Inferior parietal cortex (tissue), 1 donor: ENCODE data around the gene MRAS.
"Not testable (repeated sequence)": the region's sequence is repeated elsewhere in the genome, so short reads cannot be mapped to it uniquely, and the experiment has no call there.

Experiments used
- DNase-seq: peaks from one replicate; pipeline ENCODE4 v3.0.0-alpha.2; 2016; ENCODE audit errors: extremely low spot score

Gene MRAS

DNA sequence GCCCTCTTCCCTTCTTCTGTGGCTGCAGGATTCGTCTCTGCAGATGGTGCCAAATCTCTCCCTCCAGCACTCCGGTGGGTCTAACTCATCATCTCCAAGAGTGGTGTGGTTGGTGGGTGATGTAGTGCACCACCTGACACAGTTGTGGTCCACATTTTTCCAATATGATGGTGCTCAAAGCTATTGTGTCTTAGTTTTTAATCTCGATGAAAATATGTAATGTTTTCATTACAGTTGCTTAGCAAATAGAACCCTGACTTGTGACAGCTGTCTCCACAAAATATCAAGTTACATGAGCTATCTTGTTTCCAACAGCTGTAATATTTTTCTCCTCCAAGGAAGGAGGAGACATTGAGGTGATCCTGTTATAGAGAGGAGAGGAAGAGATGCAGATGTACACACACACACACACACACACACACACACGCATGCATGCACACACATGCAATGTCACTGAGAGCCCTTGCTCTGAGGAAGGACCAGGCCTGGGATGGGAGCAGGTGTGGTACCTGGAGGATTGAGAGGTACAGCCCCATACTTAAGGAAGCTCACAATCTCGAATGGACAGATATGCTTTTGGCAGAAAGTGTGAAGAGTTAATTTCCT is 70.3 kb downstream of the MRAS start:
- DNase-seq, result no peak

DNA sequence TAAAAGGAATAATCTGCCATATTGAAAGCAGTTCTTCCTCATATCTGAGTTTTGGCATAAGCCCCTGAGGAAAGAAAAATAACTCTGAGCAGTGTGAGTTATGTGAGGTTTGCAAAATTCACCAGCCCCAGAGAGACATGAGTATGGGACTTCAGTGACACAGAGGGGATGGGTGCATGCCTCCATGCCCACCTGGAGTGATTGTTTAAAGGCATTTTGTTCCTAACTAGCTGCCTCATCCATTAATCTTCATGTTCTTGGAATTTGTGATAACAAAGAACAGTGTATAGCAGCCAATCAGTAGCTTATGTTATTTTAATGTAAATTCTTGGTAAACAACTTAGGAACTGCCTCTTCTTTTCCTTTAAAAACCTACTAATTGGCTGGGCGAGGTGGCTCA is 74.9 kb downstream of the MRAS start:
- DNase-seq, result no peak

- DNase-seq, result no peak
These were observed 75.9 kb downstream of the MRAS start for GRCh38 chr3:138424323-138424722.

DNA sequence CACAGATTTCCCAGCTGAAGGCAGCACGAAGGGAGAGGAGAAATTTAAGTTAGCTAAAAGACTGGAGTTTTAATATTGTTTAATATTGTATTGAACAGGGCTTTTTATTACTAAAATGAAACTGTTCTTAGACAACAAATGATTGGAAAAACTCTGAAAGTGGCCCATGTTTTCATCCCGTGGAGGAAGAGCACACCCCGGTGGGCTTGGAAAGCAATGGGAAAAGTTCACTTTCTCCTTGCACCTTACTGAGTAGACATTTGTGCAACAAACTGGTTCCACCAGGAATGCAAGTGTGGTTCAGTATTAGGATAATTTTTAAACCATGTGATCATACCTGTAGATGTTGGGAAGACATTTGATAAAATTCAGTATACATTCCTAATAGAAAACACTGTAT is 77.8 kb downstream of the MRAS start:
- peak; percentile 27 for DNase-seq

GRCh38 chr3:138426754-138427153 is 78.4 kb downstream of the MRAS start:
- not testable (repeated sequence) for DNase-seq

- DNase-seq, result no peak
These were observed 81.3 kb downstream of the MRAS start for GRCh38 chr3:138429665-138430064.

GRCh38 chr3:138432576-138433240 is 84.3 kb downstream of the MRAS start:
- no peak for DNase-seq

DNA sequence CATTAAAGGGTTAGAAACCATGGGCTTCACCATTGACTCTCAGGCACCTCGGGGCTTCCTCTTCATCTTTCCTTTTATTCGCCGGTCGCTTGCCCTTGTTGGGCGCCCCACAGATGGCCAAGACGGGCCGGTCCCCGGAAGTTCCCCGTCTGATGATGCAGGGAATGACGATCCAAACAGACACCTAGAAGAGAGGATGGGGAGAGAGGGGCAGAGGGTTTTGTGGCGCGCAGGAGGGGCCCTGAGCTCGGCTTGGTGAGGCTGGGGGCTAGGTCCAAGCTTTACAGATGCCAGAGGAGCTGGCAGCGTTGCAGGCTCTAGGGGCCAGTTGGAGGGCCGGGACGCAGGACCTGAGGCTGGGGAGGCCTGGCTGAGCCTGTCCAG is 85.5 kb downstream of the MRAS start:
- DNase-seq, result no peak

DNA sequence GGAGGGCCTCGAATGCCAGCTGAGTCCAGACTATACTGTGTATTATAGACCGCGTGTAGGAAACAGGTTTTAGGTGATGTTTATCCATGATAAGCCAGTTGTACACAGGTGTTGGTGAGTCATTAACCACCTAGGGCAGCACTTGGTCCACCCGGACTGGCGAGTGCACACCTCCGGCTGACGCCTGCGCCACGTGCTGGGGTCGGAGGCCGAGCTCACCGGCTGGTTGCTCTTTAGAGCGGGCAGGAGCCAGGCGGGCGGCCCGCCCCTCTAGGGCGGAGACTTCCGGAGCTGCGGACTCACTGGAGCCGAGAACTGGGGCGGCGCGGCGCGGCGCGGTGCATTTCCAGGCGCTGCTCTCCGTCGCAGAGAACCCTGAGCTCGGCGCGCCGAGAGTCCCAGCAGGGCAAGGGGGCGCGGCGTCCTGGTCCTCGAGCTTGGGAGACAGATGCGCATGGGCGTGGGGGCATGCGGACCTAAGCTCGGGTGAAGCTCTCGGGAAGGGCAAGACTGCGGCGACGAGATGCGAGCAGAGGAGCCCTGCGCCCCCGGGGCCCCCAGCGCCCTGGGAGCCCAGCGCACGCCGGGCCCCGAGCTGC is 86.0 kb downstream of the MRAS start, which contains the start of gene ESYT3:
ESYT3 (plus strand) TSS at position 341 of the 599 bp plus-strand sequence; CDS start at position 524, 183 bp downstream.
- DNase-seq, result peak; percentile 34

DNA sequence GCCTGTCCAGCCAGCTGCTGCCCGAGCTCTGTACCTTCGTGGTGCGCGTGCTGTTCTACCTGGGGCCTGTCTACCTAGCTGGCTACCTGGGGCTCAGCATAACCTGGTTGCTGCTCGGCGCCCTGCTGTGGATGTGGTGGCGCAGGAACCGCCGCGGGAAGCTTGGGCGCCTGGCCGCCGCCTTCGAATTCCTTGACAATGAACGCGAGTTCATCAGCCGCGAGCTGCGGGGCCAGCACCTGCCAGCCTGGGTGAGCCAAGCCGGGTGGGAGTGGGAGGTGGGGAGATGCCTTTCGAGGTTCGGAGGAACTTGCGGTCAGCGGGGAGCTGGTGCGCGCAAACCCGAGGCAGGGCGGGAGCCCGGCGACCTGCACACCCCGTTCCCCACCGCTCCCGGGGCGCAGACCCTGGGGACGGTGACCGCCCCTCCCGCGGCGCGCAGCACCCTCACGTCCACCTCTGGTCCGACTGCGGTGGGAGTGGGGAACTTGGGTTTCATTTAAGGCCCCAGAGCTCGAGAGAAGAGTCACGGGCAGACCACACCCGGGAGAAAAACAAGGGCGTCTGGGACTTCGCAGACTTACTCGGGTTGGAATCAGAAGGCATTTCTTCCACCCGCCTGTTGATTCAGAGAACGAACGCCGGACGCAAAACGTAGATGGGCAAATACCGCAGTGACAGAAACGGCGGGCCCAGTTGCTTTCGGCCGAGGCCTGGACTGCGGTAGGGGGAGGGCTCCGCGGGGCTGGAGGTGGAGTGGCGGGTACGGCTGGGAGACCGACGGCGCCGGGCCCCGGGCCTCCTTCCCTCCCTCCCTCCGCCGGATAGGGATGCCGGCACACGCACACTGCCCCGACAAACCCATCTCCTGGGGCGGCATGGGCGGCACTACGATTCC is 86.7 kb downstream of the MRAS start:
- DNase-seq, result no peak

DNA sequence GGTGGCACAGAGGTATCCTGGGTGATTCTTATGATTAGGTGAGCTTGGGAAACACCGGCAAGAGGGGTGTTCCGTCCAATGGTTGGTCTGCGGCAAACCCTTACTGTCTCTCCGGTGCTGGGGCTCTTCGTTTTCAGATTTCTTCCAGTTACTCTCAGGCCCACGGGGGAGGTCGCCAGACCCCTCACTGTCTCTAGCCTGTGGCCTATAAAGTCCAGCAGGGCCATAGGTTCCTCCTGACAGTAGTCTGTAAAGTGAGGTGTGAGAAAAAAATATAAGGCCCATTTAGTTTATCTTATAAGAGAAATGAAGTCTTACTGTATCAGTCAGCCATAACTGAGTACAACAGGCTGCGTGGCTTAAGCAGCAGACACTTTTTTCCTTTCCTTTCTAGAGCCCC is 87.5 kb downstream of the MRAS start:
- DNase-seq, result no peak

- no peak for DNase-seq
These were observed 88.9 kb downstream of the MRAS start for GRCh38 chr3:138437281-138437680.

- no peak for DNase-seq
These were observed 90.5 kb downstream of the MRAS start for GRCh38 chr3:138438896-138439295.

DNA sequence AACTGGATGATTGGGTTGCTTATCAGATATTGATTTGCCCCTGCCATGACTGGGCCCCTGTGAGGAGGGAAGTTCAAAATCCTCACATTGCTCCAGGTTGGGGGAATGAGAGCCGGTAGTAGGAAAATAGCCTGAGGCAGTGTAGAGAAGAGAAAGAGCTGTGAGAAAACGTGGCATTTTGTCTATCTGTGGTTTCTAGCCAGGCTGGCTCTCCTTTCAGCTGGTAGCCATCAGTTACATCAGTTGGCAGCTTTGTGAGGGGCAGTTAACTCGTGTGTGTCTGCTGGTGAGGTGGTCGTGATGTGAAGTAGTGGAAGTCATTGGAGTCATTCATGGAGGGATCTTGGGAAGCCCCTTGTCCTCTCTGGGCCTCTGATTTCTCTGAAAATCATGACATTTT is 91.3 kb downstream of the MRAS start:
- DNase-seq, result no peak

GRCh38 chr3:138440121-138440521 is 91.7 kb downstream of the MRAS start:
- no peak for DNase-seq

- DNase-seq, result no peak
These were observed 92.2 kb downstream of the MRAS start for GRCh38 chr3:138440596-138440995.

DNA sequence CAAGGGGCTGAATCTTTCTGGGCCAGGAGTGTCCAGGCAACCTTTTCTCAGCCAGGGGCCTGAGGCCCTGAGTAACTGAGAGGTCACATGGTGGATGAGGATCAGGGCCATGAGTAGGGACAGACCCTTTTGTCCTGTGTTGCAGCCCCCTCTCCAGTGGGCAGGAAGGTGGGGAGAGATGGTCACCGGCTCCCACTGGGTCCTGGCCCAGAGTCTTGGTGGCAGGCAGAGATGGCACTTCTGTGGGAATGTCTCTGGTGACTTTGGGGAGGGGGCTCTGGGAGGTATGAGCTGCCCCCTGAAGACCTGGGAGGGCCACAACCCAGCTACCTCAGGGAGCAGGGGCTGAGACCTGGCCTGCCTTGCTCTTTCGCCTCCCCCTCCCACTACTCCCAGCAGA is 92.9 kb downstream of the MRAS start:
- DNase-seq, result no peak

DNA sequence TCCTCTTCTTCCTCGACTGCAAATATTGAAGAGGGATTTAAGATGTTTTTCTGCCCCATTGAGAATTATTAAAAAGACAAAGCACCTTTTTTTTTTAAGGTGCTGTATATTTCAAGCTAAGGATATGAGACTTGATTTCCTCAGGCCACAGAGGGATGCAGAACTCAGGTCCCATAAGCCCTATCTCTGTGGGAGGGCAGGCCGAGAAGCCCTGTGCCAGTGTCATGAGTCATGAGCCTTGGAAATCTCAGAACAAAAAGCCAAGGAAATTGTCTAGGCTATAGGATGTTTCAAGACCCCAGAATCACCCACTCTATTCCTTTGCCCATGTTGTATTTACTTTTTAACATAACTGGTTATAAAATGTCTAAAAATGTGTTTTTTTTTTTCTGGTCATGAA is 93.4 kb downstream of the MRAS start:
- no peak for DNase-seq

DNA sequence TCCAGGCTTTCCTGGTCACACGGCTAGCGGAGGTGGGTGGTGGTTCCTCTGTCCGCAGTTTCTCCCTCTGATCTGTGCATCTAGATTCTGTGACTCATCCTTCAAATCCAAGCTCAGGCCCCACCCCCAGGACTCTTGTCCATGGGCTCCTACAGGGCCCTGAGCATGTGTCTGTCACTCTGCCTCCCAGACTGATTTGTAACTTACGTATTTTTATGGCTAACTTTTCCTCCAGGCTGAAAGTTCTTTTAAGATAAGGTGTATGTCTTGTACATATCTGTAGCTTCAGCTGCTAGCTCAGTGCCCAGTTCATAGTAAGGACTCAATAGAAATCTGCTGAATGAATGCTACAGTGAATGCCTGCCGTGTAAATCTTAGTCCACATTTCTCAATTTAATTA is 94.1 kb downstream of the MRAS start:
- no peak for DNase-seq

GRCh38 chr3:138443091-138443490 is 94.7 kb downstream of the MRAS start:
- DNase-seq, result no peak

GRCh38 chr3:138443521-138444503 is 95.4 kb downstream of the MRAS start:
- DNase-seq, result no peak
